A673 (cell line): ENCODE data around the gene TRA2B. TPM values are rescaled to one million over a fixed set of nuclear protein-coding genes. Genes with fewer than 3 reads are reported as not detected.

ENCODE experiments used
- BruUV-seq: library from RNA; stranded (reverse); fragments of 400-500 nt; replicated peaks from 2 replicates; lab custom pipeline; 2021; lab: Mats Ljungman, UMichigan
- CTCF ChIA-PET: fragments of 300-600 bp; sonication (Branson Sonifier 250); formaldehyde crosslinking; loops from one replicate; lab custom pipeline; 2022; ENCODE audit warnings: antibody characterized with exemption; lab: Charles Lee
- POLR2A ChIA-PET: fragments of 300-600 bp; sonication (Branson Sonifier 250); formaldehyde crosslinking; loops from one replicate; lab custom pipeline; 2022; ENCODE audit warnings: antibody characterized with exemption; ENCODE audit not compliant: low non-redundant PET; lab: Charles Lee
- DNase-seq: peaks from one replicate; pipeline ENCODE4 v3.0.0-alpha.2; 2015; ENCODE audit warnings: low spot score
- H3K27ac ChIP-seq: fragments of 200-600 bp; sonication (generic); 2 replicates; pipeline ENCODE4 v1.5.1; 2016; ENCODE audit warnings: mixed run types, low read depth, mild to moderate bottlenecking, mixed read lengths, antibody characterized with exemption, low read length; ENCODE audit not compliant: poor library complexity, severe bottlenecking
- H3K27me3 ChIP-seq: fragments of 200-600 bp; sonication (generic); replicated peaks from 2 replicates; pipeline ENCODE4 v1.6.1; 2017; ENCODE audit warnings: mixed run types, low read depth, mild to moderate bottlenecking, mixed read lengths, antibody characterized with exemption, low read length; ENCODE audit not compliant: insufficient read depth, poor library complexity
- H3K36me3 ChIP-seq: fragments of 200-600 bp; sonication (generic); 2 replicates; pipeline ENCODE4 v1.6.1; 2016; ENCODE audit warnings: mixed run types, mild to moderate bottlenecking, mixed read lengths, antibody characterized with exemption, low read length; ENCODE audit not compliant: insufficient read depth, poor library complexity, severe bottlenecking
- H3K4me1 ChIP-seq: fragments of 200-600 bp; sonication (generic); 2 replicates; pipeline ENCODE4 v1.6.1; 2017; ENCODE audit warnings: mixed run types, mild to moderate bottlenecking, mixed read lengths, antibody characterized with exemption, low read length; ENCODE audit not compliant: insufficient read depth, poor library complexity, severe bottlenecking
- H3K4me3 ChIP-seq: fragments of 200-600 bp; sonication (generic); 2 replicates; pipeline ENCODE4 v1.5.1; 2016; ENCODE audit warnings: low read depth, mixed run types, mild to moderate bottlenecking, mixed read lengths, low read length; ENCODE audit not compliant: poor library complexity, severe bottlenecking
- H3K9me3 ChIP-seq: fragments of 200-600 bp; sonication (generic); 2 replicates; pipeline ENCODE4 v1.6.1; 2016; ENCODE audit warnings: mixed run types, low read depth, mild to moderate bottlenecking, mixed read lengths, antibody characterized with exemption, low read length; ENCODE audit not compliant: poor library complexity, severe bottlenecking
- EZH2 ChIP-seq: fragments of 200-600 bp; sonication (generic); IDR thresholded peaks from 2 replicates; pipeline ENCODE4 v1.6.1; 2017; ENCODE audit warnings: borderline replicate concordance, low read depth, mild to moderate bottlenecking, mixed read lengths, antibody characterized with exemption, low read length; ENCODE audit not compliant: poor library complexity, severe bottlenecking
- intact Hi-C: fragments of 100-400 bp; cut with micrococcal nuclease; formaldehyde crosslinking; loops from one replicate; pipeline ENCODE4 v1.10.0; 2022; ENCODE audit not compliant: unreplicated experiment
- total RNA-seq: library from RNA; stranded (reverse); gene quantifications from 2 replicates; pipeline ENCODE4 v1.2.3, GENCODE V29; 2021
- TF ChIP-seq, protein P1 (sequence below): fragments of 300-800, 200-600 bp; sonication (generic); conservative IDR thresholded peaks from 2 replicates; pipeline ENCODE4 v1.5.1; 2017; ENCODE audit warnings: low read depth, mild to moderate bottlenecking, antibody characterized with exemption, low read length, moderate library complexity, mixed read lengths

The TRA2B gene
- total RNA-seq, 1 experiment from 2014 or later: 339 TPM

DNA sequence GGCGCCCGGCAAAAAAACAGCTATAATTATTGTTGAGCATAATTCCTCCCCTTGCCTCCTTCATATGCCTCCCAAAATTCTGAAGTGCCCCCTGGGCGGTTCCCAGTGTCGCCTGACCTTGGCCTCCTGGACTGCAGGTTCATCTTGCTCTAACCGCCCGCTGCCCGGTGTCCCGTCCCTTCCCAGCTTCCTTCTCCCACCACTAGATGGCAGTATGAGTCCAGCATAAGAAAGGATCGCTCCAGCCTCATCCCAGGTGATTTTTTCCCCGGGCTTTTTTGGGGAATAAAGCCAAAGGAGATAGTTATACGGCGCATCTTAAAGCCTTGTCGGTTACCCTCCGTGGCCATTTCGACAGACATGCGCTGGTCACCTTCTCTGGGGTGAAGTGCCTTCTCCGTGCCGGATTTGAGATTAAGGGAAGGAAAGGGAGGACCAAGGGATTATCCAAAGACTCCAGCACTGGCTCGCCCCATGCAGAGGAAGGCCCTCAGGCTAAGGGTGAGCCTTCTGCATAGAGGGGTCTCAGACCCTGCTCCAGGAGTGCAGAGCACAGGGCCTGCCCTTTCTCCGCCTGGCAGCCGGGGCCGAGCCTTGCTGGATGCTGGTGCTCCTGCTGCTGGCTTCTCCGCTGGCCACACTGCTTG, 45.8 kb upstream of the TRA2B start:
- Histone ChIP-seq H3K4me3 (peak overlapping the region; percentile 31), H3K27me3 (no peaks in the 10 kb centered on the region), H3K4me1 (peaks cover 19% of the 10 kb centered on the region), H3K36me3 (no peaks in the 10 kb centered on the region), H3K9me3 (no peaks in the 10 kb centered on the region), H3K27ac (peak overlapping the region; percentile 35)
- POLR2A ChIA-PET: no interaction called here
- intact Hi-C loops: loop anchor here (1.0 to 5.0 kb wide), 6 partner anchors 125 to 629 kb away; partner anchors contain the start of genes AHSG and ETV5
- TF ChIP-seq, protein P1, sequence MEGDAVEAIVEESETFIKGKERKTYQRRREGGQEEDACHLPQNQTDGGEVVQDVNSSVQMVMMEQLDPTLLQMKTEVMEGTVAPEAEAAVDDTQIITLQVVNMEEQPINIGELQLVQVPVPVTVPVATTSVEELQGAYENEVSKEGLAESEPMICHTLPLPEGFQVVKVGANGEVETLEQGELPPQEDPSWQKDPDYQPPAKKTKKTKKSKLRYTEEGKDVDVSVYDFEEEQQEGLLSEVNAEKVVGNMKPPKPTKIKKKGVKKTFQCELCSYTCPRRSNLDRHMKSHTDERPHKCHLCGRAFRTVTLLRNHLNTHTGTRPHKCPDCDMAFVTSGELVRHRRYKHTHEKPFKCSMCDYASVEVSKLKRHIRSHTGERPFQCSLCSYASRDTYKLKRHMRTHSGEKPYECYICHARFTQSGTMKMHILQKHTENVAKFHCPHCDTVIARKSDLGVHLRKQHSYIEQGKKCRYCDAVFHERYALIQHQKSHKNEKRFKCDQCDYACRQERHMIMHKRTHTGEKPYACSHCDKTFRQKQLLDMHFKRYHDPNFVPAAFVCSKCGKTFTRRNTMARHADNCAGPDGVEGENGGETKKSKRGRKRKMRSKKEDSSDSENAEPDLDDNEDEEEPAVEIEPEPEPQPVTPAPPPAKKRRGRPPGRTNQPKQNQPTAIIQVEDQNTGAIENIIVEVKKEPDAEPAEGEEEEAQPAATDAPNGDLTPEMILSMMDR: peak; percentile 92
- TF ChIP-seq EZH2: no peak
- CTCF ChIA-PET: interaction anchor here (0.5 to 2.5 kb wide), 13 partner anchors 40 to 627 kb away, joined by 3 to 26 read pairs (median 3); no protein-coding TSS in a partner anchor
- DNase-seq: peak; percentile 88
- BruUV-seq: TSS peak; percentile 33

DNA sequence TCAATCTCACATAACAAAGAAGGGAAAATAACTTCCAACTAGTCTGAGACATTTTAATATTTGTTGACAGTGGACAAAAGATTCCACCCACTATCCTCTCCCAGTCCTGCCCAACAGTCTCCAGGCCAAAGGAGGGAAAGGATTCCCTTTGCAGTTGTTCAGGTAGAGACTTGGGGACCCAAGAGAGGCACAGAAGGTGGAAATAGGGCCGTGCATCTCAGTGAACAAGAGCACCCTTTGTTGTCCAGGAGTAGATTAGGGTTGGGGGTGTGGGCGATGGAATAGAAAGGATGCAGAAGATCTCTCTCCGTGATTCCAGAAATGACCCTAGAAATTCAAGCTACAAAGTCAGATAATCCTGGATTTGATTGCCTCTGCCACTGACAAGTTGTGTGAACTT, 44.8 kb upstream of the TRA2B start:
- Histone ChIP-seq H3K27me3 (no peaks in the 10 kb centered on the region), H3K9me3 (no peaks in the 10 kb centered on the region), H3K27ac (no peak overlapping the region), H3K36me3 (no peaks in the 10 kb centered on the region), H3K4me1 (peaks cover 16% of the 10 kb centered on the region), H3K4me3 (no peak overlapping the region)
- intact Hi-C loops: loop anchor here (5.0 kb wide), 3 partner anchors 260 to 630 kb away; partner anchors contain the start of gene AHSG
- no peak for DNase-seq
- ChIA-PET POLR2A (no interaction called here), CTCF (interaction anchor here (0.6 to 2.5 kb wide), 9 partner anchors 39 to 558 kb away, joined by 3 to 26 read pairs (median 4); no protein-coding TSS in a partner anchor)
- BruUV-seq: no TSS peak
- TF ChIP-seq, protein P1: no peak
- TF ChIP-seq EZH2: no peak

DNA sequence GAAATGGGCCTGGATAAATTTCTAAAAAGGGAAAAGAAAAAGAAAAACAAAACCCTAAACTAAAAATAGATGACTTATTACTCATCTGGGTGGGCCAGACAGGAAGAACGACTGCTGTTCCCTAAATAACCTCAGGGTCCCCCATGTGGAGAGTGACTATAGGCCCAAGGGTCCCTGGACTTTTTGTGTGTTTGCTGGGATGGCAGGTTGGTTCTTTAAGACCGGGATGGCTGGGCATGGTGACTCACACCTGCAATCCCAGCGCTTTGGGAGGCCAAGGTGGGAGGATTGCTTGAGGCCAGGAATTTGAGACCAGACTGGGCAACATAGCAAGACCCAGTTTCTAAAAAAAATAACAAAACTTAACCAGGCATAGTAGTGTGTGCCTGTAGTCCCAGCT, 43.8 kb upstream of the TRA2B start:
- TF ChIP-seq EZH2: no peak
- TF ChIP-seq, protein P1: no peak
- intact Hi-C loops: loop anchor here (5.0 kb wide), 3 partner anchors 261 to 631 kb away; partner anchors contain the start of gene AHSG
- ChIA-PET CTCF (interaction anchor here (0.8 to 2.5 kb wide), 2 partner anchors 286 to 296 kb away, joined by 7 to 26 read pairs; no protein-coding TSS in a partner anchor), POLR2A (no interaction called here)
- no peaks in the 10 kb centered on the region for H3K27me3 ChIP-seq
- H3K36me3 ChIP-seq: no peaks in the 10 kb centered on the region
- peaks cover 16% of the 10 kb centered on the region for H3K4me1 ChIP-seq
- H3K27ac ChIP-seq: no peak overlapping the region
- H3K9me3 ChIP-seq: no peaks in the 10 kb centered on the region
- H3K4me3 ChIP-seq: no peak overlapping the region
- no TSS peak for BruUV-seq
- DNase-seq: no peak
